H54 (cell line): ENCODE data around the gene E2F1.

Experiments
- DNase-seq: peaks from one replicate; pipeline ENCODE4 v3.0.0; 2011; ENCODE audit warnings: low spot score, mixed read lengths; ENCODE audit not compliant: insufficient read length
- FAIRE-seq: peaks from 3 replicates; lab custom pipeline; 2011; peaks lifted over from hg19 to GRCh38; lab: Jason Lieb, UNC
- POLR2A ChIP-seq: IDR thresholded peaks from 2 replicates; pipeline ENCODE4 v1.6.1; 2011; ENCODE audit warnings: low read depth, mild to moderate bottlenecking, low read length

Gene E2F1

GRCh38 chr20:33675136-33675959, 10.8 kb downstream of the E2F1 start:
- DNase-seq (no peak), FAIRE-seq (no peak)
- no peak for TF ChIP-seq POLR2A

GRCh38 chr20:33674294-33675135, 11.7 kb downstream of the E2F1 start, which contains the start of gene NECAB3:
NECAB3 (minus strand) TSS chr20:33674428; CDS start chr20:33674352, 76 bp downstream.
- DNase-seq (peak; percentile 98), FAIRE-seq (no peak)
- TF ChIP-seq POLR2A = peak; percentile 95

- TF ChIP-seq POLR2A = no peak
- DNase-seq = peak; percentile 95
These were observed 12.5 kb downstream of the E2F1 start for GRCh38 chr20:33673410-33674293.

GRCh38 chr20:33673114-33673409, 13.1 kb downstream of the E2F1 start:
- no peak for DNase-seq
- no peak for FAIRE-seq
- TF ChIP-seq POLR2A = no peak

More at GRCh38 chr20:33673410-33674293, 12.5 kb downstream of the E2F1 start:
- no peak for FAIRE-seq

- TF ChIP-seq POLR2A = no peak
- FAIRE-seq (no peak), DNase-seq (no peak)
These were observed 13.6 kb downstream of the E2F1 start for GRCh38 chr20:33672426-33673113.

GRCh38 chr20:33671573-33672288, 14.5 kb downstream of the E2F1 start:
- DNase-seq (no peak), FAIRE-seq (no peak)
- no peak for TF ChIP-seq POLR2A

- no peak for FAIRE-seq
- no peak for TF ChIP-seq POLR2A
These were observed 15.3 kb downstream of the E2F1 start for GRCh38 chr20:33670715-33671499.

GRCh38 chr20:33669873-33670640, 16.1 kb downstream of the E2F1 start:
- no peak for TF ChIP-seq POLR2A
- FAIRE-seq (no peak), DNase-seq (no peak)

More at GRCh38 chr20:33670715-33671499, 15.3 kb downstream of the E2F1 start:
- DNase-seq = no peak

GRCh38 chr20:33669224-33669623, 17.0 kb downstream of the E2F1 start:
- TF ChIP-seq POLR2A = no peak
- no peak for DNase-seq
- no peak for FAIRE-seq

- FAIRE-seq (no peak), DNase-seq (no peak)
- no peak for TF ChIP-seq POLR2A
These were observed 17.6 kb downstream of the E2F1 start for GRCh38 chr20:33668466-33669155.
